ENCODE data around the gene TEX261. TPM values are rescaled to one million over a fixed set of nuclear protein-coding genes. Genes with fewer than 3 reads are reported as not detected.
"Not testable (repeated sequence)": the region's sequence is repeated elsewhere in the genome, so short reads cannot be mapped to it uniquely, and the experiment has no call there.

TEX261 gene
- total RNA-seq, 1 donor from 2014 or later, result 9.4 TPM

DNA sequence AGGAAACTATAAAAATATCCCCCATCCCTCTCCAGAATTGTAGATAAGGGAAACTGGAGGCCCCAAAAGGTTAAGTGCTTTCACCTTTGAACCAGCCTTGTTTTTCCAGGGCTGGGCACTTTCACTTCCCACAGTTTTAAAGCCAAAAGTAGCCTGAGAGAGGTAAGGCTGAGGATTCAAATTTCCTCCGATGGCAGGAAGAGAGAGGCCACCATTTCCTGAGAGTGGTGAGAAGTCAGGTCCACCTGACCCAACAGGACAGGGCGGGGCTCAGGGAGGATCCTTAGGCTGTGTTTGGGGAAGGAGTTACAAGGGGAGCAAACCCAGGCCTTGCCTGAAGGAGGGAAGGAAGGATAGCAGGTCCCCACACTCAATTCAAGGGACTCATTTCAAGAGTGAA, 4.7 kb upstream of the TEX261 start:
- Mint-ChIP-seq H3K4me3 (no peak overlapping the region), H3K9me3 (no peaks in the 10 kb centered on the region), H3K27me3 (ENCODE audit: insufficient read depth, low read depth) (peaks cover 4% of the 10 kb centered on the region), H3K36me3 (no peaks in the 10 kb centered on the region), H3K4me1 (peaks cover 20% of the 10 kb centered on the region), H3K27ac (no peak overlapping the region)
- H3K79me2 ChIP-seq (ENCODE audit: low read depth), result peaks cover 2% of the 10 kb centered on the region
- no peak overlapping the region for H3K9ac ChIP-seq
- no peak overlapping the region for H3K27ac ChIP-seq
- no peaks in the 10 kb centered on the region for H3K9me3 ChIP-seq (ENCODE audit: low read depth)
- TF ChIP-seq EZH2phosphoT487 (IDR thresholded peaks at IDR 0.05) (no peak), EZH2 (IDR thresholded peaks at IDR 0.05) (no peak)
- TF ChIP-seq, protein P1, sequence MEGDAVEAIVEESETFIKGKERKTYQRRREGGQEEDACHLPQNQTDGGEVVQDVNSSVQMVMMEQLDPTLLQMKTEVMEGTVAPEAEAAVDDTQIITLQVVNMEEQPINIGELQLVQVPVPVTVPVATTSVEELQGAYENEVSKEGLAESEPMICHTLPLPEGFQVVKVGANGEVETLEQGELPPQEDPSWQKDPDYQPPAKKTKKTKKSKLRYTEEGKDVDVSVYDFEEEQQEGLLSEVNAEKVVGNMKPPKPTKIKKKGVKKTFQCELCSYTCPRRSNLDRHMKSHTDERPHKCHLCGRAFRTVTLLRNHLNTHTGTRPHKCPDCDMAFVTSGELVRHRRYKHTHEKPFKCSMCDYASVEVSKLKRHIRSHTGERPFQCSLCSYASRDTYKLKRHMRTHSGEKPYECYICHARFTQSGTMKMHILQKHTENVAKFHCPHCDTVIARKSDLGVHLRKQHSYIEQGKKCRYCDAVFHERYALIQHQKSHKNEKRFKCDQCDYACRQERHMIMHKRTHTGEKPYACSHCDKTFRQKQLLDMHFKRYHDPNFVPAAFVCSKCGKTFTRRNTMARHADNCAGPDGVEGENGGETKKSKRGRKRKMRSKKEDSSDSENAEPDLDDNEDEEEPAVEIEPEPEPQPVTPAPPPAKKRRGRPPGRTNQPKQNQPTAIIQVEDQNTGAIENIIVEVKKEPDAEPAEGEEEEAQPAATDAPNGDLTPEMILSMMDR (IDR thresholded peaks at IDR 0.05), result no peak
- no peak overlapping the region for H3K4me2 ChIP-seq
- peaks cover 18% of the 10 kb centered on the region for H3K4me1 ChIP-seq
- no peak overlapping the region for H3K4me3 ChIP-seq
- no peaks in the 10 kb centered on the region for H3K36me3 ChIP-seq
- H3K27me3 ChIP-seq, result peaks cover 36% of the 10 kb centered on the region
- H4K20me1 ChIP-seq (ENCODE audit: low read depth), result peaks cover 1% of the 10 kb centered on the region
- no peak for DNase-seq (ENCODE audit: low spot score)
- no peak overlapping the region for H2AFZ ChIP-seq (replicated peaks)
- H3F3A ChIP-seq (ENCODE audit: low read depth), result peaks cover 30% of the 10 kb centered on the region

DNA sequence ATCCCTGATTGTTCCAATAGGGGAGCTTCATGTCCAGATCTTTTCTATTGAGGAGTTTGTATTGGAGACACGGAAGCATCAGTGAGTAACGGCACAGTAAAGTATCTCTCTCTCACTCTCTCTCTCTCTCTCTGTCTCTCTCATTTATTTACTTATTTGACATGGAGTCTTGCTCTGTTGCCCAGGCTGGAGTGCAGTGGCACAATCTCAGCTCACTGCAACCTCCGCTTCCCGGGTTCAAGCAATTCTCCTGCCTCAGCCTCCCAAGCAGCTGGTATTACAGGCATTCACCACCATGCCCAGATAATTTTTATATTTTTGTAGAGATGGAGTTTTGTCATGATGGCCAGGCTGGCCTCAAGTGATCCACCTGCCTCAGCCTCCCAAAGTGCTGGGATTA, 4.2 kb upstream of the TEX261 start:
- H3K9me3 ChIP-seq (ENCODE audit: low read depth); H3K36me3 ChIP-seq; H2AFZ ChIP-seq (replicated peaks); DNase-seq (ENCODE audit: low spot score); H3K9ac ChIP-seq; H3K4me2 ChIP-seq; H3K79me2 ChIP-seq (ENCODE audit: low read depth); H3K36me3 Mint-ChIP-seq; H3K4me3 ChIP-seq; H3K27me3 Mint-ChIP-seq (ENCODE audit: insufficient read depth, low read depth); H4K20me1 ChIP-seq (ENCODE audit: low read depth); H3K9me3 Mint-ChIP-seq; H3K4me3 Mint-ChIP-seq; H3K27ac ChIP-seq; H3K27ac Mint-ChIP-seq: not testable (repeated sequence)
- H3K4me1 Mint-ChIP-seq, result peaks cover 21% of the 10 kb centered on the region
- H3K27me3 ChIP-seq, result peaks cover 36% of the 10 kb centered on the region
- peaks cover 19% of the 10 kb centered on the region for H3K4me1 ChIP-seq
- H3F3A ChIP-seq (ENCODE audit: low read depth), result peaks cover 32% of the 10 kb centered on the region

DNA sequence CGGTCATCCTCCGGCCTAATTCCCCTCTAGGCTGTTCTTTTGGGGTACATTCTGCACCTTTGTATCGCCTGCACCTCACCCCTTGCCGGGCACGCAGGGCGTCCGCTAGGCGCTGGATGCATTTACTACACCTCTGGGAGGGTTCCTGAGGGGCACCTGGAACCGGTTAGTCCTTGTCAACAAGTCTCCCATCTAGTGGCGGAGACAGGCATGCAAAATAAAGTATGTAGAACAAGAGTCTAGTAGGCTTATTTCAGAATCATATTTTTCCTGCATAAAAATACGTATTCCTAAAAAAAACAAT, 705 bp upstream of the TEX261 start:
- H3K4me3 ChIP-seq, result peak overlapping the region; percentile 97
- peak overlapping the region; percentile 96 for H3K4me2 ChIP-seq
- Mint-ChIP-seq H3K4me1 (peaks cover 15% of the 10 kb centered on the region), H3K9me3 (no peaks in the 10 kb centered on the region), H3K27ac (no peak overlapping the region), H3K36me3 (peaks cover 4% of the 10 kb centered on the region), H3K4me3 (peak overlapping the region; percentile 90), H3K27me3 (ENCODE audit: insufficient read depth, low read depth) (peaks cover 9% of the 10 kb centered on the region)
- H3K27me3 ChIP-seq, result peaks cover 36% of the 10 kb centered on the region
- H3K79me2 ChIP-seq (ENCODE audit: low read depth), result peaks cover 19% of the 10 kb centered on the region
- H3K36me3 ChIP-seq, result no peaks in the 10 kb centered on the region
- H3K9me3 ChIP-seq (ENCODE audit: low read depth), result no peaks in the 10 kb centered on the region
- no peak overlapping the region for H3K27ac ChIP-seq
- peaks cover 15% of the 10 kb centered on the region for H3F3A ChIP-seq (ENCODE audit: low read depth)
- peak; percentile 68 for DNase-seq (ENCODE audit: low spot score)
- H4K20me1 ChIP-seq (ENCODE audit: low read depth), result peaks cover 21% of the 10 kb centered on the region
- no peak overlapping the region for H3K9ac ChIP-seq
- H2AFZ ChIP-seq (replicated peaks), result peak overlapping the region; percentile 89
- TF ChIP-seq, protein P1 (IDR thresholded peaks at IDR 0.05), result peak; percentile 57
- TF ChIP-seq EZH2 (IDR thresholded peaks at IDR 0.05), result no peak
- peak; percentile 43 for TF ChIP-seq EZH2phosphoT487 (IDR thresholded peaks at IDR 0.05)
- H3K4me1 ChIP-seq, result peaks cover 6% of the 10 kb centered on the region

GRCh38 chr2:70994009-70994698, 519 bp downstream of the TEX261 start:
- no peak overlapping the region for H3K27ac ChIP-seq
- no peak for TF ChIP-seq EZH2 (IDR thresholded peaks at IDR 0.05)
- TF ChIP-seq, protein P1 (IDR thresholded peaks at IDR 0.05), result no peak
- TF ChIP-seq EZH2phosphoT487 (IDR thresholded peaks at IDR 0.05), result no peak
- peaks cover 19% of the 10 kb centered on the region for H3K79me2 ChIP-seq (ENCODE audit: low read depth)
- peaks cover 15% of the 10 kb centered on the region for H3K4me1 Mint-ChIP-seq
- H3K4me3 Mint-ChIP-seq, result peak overlapping the region; percentile 95
- no peak overlapping the region for H2AFZ ChIP-seq (replicated peaks)
- peaks cover 15% of the 10 kb centered on the region for H3F3A ChIP-seq (ENCODE audit: low read depth)
- peaks cover 9% of the 10 kb centered on the region for H3K27me3 Mint-ChIP-seq (ENCODE audit: insufficient read depth, low read depth)
- peaks cover 6% of the 10 kb centered on the region for H3K4me1 ChIP-seq
- peak; percentile 42 for DNase-seq (ENCODE audit: low spot score)
- peak overlapping the region; percentile 77 for H3K9ac ChIP-seq
- no peaks in the 10 kb centered on the region for H3K9me3 ChIP-seq (ENCODE audit: low read depth)
- H3K9me3 Mint-ChIP-seq, result no peaks in the 10 kb centered on the region
- peak overlapping the region; percentile 35 for H3K27ac Mint-ChIP-seq
- no peaks in the 10 kb centered on the region for H3K36me3 ChIP-seq
- H4K20me1 ChIP-seq (ENCODE audit: low read depth), result peaks cover 21% of the 10 kb centered on the region
- H3K27me3 ChIP-seq, result peaks cover 30% of the 10 kb centered on the region
- peak overlapping the region; percentile 97 for H3K4me3 ChIP-seq
- peak overlapping the region; percentile 95 for H3K4me2 ChIP-seq
- H3K36me3 Mint-ChIP-seq, result peaks cover 4% of the 10 kb centered on the region

All from neural progenitor cell (in vitro differentiated cells).